GM13976 (cell line): Measurements from ENCODE around the gene PGBD5.

Experiments
- DNase-seq: peaks from one replicate; pipeline ENCODE4 v3.0.0; 2012; ENCODE audit warnings: low spot score
- CTCF ChIP-seq: IDR thresholded peaks from 2 replicates; pipeline ENCODE4 v1.5.1; 2012; ENCODE audit warnings: borderline replicate concordance, mild to moderate bottlenecking; ENCODE audit not compliant: insufficient read depth; ENCODE audit errors: extremely low read depth, missing control alignments, control extremely low read depth
- in situ Hi-C: fragments of 300-500 bp; cut with MboI; formaldehyde crosslinking; loops from one replicate; pipeline ENCODE4 v1.12.0; 2022; ENCODE audit warnings: low sequenced_read_pairs, mixed read lengths, inconsistent platforms; ENCODE audit not compliant: unreplicated experiment

Gene PGBD5

DNA sequence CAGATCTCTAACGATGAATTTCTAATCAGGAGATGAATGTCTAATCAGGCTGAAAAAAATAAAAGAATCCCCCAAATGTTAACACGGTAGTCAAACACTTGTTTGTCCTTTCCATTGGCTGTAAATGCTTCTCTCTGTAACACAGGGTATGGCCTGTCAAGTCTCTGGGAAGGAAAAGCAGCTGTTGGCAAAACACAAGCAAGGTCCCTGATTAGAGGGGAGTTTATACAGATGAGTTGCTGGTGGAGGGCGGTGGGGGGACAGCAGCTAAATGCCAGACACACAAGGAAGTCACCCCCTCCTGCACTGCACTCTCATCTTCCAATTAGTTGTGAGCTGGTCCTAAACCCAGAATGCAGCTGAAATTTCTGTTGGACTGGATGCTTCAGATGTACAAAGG is 51.0 kb downstream of the PGBD5 start:
- in situ Hi-C loops, result no loop called here
- TF ChIP-seq CTCF, result no peak
- no peak for DNase-seq

DNA sequence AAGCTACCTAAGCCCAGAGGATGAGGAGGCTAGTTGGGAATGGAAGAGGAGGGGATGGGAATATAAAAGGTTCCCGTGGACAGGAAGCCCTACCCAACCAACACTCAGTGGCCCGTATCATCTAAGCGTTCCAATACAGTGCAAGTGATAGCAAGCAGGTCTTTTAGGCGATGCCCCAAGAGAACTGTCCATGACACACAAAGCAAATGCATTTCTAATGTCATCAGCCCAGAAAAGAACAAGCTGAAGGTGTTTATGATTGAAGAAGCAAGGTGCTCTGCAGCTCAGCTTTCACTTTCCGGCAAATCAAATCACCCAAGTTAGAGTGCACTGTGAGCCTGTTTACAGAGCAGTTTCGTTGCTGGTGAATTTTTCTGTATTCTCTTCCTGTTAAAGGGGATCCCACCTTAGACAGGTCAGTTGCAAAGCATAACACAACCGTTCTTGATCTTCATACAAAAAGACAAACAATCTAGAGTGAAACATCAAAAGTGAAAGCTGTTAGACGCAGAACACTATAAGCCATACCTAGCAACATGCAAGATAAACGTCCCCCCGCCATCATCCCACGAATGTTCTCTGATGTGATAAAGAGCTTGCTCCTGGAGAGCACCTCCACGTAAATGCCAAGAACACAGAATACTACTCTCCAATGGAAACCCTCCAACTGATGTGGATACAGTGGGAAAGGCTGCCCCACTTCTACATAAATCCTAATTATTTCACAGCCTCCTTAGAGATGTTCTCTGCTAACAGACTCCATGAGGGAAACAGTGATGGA is 54.0 kb downstream of the PGBD5 start:
- in situ Hi-C loops, result no loop called here
- no peak for DNase-seq
- TF ChIP-seq CTCF, result no peak

- in situ Hi-C loops, result no loop called here
- TF ChIP-seq CTCF, result no peak
- DNase-seq, result no peak
These were observed 56.0 kb downstream of the PGBD5 start for GRCh38 chr1:230370109-230370508.

DNA sequence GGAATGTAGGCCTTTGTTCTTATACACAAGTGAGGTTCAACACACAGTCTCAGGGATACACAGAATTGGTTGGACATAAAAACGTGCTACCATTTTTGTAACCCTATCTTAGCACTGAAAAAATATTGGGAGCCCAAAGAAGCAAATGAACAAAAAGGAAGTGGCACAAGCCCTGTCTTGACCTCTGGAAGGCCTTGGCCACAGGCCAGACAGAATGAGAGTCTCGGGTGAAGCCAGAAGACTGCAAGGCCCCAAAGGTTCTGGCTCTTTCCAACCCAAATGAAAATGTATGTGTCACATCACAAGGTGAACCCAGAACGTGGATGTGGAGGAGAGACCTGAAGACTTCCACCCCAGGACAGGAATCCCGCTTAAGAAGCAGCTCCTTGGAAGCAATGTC is 57.3 kb downstream of the PGBD5 start:
- in situ Hi-C loops, result no loop called here
- TF ChIP-seq CTCF, result no peak
- no peak for DNase-seq

DNA sequence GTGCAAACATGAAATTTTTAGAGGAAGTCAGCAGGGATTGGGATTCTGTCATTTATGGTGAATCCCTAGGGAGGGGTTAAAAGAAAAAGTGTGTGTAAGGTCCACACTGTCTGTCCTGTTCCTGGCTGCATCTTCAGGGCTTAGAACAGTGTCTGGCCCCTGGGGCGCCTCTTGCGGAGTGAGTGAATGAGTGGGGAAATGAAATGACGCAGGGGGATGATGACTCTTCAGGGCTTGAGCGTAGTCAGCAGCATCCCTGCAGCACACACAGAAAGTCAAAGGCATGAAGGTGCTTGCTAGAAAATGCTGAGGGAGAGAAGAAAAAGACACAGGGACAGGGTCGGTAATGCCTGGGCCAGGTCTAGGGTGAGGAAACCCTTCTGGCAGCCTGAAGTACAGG is 57.8 kb downstream of the PGBD5 start:
- DNase-seq, result no peak
- in situ Hi-C loops, result no loop called here
- TF ChIP-seq CTCF, result no peak

- TF ChIP-seq CTCF, result no peak
- in situ Hi-C loops, result no loop called here
- no peak for DNase-seq
These were observed 59.6 kb downstream of the PGBD5 start for GRCh38 chr1:230366504-230366915.
